GM12873 (cell line): ENCODE results near the gene ACTL6A.

ENCODE experiments used
- CTCF ChIP-seq: IDR thresholded peaks from 2 replicates; pipeline ENCODE4 v1.5.1; 2012; ENCODE audit warnings: low read depth, mild to moderate bottlenecking, moderate library complexity, low read length, control low read depth; ENCODE audit not compliant: insufficient read depth; ENCODE audit errors: missing control alignments

Gene ACTL6A

GRCh38 chr3:179591313-179591712 is 28.6 kb downstream of the ACTL6A start:
- no peak for TF ChIP-seq CTCF

GRCh38 chr3:179599531-179599930 is 36.8 kb downstream of the ACTL6A start:
- TF ChIP-seq CTCF, result no peak

GRCh38 chr3:179603321-179603720 is 40.6 kb downstream of the ACTL6A start:
- TF ChIP-seq CTCF, result no peak

GRCh38 chr3:179603831-179604230 is 41.1 kb downstream of the ACTL6A start:
- TF ChIP-seq CTCF, result no peak

GRCh38 chr3:179604321-179605078 is 41.8 kb downstream of the ACTL6A start, which contains the start of the genes MRPL47 and NDUFB5:
MRPL47 (minus strand) TSS chr3:179604638; CDS start chr3:179604624, 14 bp downstream.
NDUFB5 (plus strand) TSS chr3:179604794; CDS start chr3:179604816, 22 bp downstream.
- TF ChIP-seq CTCF, result no peak

GRCh38 chr3:179606534-179607085 is 43.9 kb downstream of the ACTL6A start:
- TF ChIP-seq CTCF, result no peak

- TF ChIP-seq CTCF, result no peak
Measured at GRCh38 chr3:179608931-179609720, 46.4 kb downstream of the ACTL6A start.
